ENCODE data around the gene NMNAT1.
"Not testable (repeated sequence)": the region's sequence is repeated elsewhere in the genome, so short reads cannot be mapped to it uniquely, and the experiment has no call there.

The NMNAT1 gene

GRCh38 chr1:9916452-9916851 lies 26.8 kb upstream of the NMNAT1 start:
- DNase-seq, result no peak
- intact Hi-C loops (cut with DNase I), result no loop called here

- intact Hi-C loops (cut with DNase I); DNase-seq: not testable (repeated sequence)
These were observed 25.8 kb upstream of the NMNAT1 start for GRCh38 chr1:9917495-9917894.

GRCh38 chr1:9917901-9918300 lies 25.4 kb upstream of the NMNAT1 start:
- intact Hi-C loops (cut with DNase I), result no loop called here
- DNase-seq, result no peak

- DNase-seq, result no peak
- intact Hi-C loops (cut with DNase I), result no loop called here
These were observed 22.7 kb upstream of the NMNAT1 start for GRCh38 chr1:9920606-9921005.

GRCh38 chr1:9922342-9922741 lies 20.9 kb upstream of the NMNAT1 start:
- no peak for DNase-seq
- intact Hi-C loops (cut with DNase I), result no loop called here

GRCh38 chr1:9927259-9927658 lies 16.0 kb upstream of the NMNAT1 start:
- DNase-seq, result no peak
- intact Hi-C loops (cut with DNase I), result no loop called here

- peak; percentile 13 to 88 (median 68) for DNase-seq
- intact Hi-C loops (cut with DNase I), result no loop called here
These were observed 13.6 kb upstream of the NMNAT1 start for GRCh38 chr1:9929431-9930385.

- intact Hi-C loops (cut with DNase I), result loop anchor here (2.0 to 10.0 kb wide), 3 partner anchors 32 to 210 kb away; partner anchors contain the start of gene CTNNBIP1
- DNase-seq, result peak in 9 of 42 donors; percentile 8 to 49 (median 21)
These were observed 806 bp upstream of the NMNAT1 start for GRCh38 chr1:9942399-9942938.

GRCh38 chr1:9946315-9946714 lies 3.0 kb downstream of the NMNAT1 start:
- no peak for DNase-seq
- intact Hi-C loops (cut with DNase I), result loop anchor here (5.0 to 10.0 kb wide), 2 partner anchors 72 to 86 kb away; partner anchors contain the start of gene UBE4B

- no peak for DNase-seq
- intact Hi-C loops (cut with DNase I), result no loop called here
These were observed 14.5 kb downstream of the NMNAT1 start for GRCh38 chr1:9957726-9958125.

GRCh38 chr1:9960011-9960410 lies 16.7 kb downstream of the NMNAT1 start:
- intact Hi-C loops (cut with DNase I), result no loop called here
- DNase-seq, result no peak

- DNase-seq, result no peak
- intact Hi-C loops (cut with DNase I), result no loop called here
These were observed 17.7 kb downstream of the NMNAT1 start for GRCh38 chr1:9960706-9961562.

GRCh38 chr1:9984253-9984652 lies 41.0 kb downstream of the NMNAT1 start:
- intact Hi-C loops (cut with DNase I), result no loop called here
- DNase-seq, result peak in 16 of 42 donors; percentile 16 to 66 (median 31)

GRCh38 chr1:9985001-9985400 lies 41.7 kb downstream of the NMNAT1 start:
- intact Hi-C loops (cut with DNase I), result no loop called here
- DNase-seq, result no peak

GRCh38 chr1:9989773-9990172 lies 46.5 kb downstream of the NMNAT1 start:
- intact Hi-C loops (cut with DNase I), result no loop called here
- no peak for DNase-seq

- intact Hi-C loops (cut with DNase I), result no loop called here
- no peak for DNase-seq
These were observed 47.7 kb downstream of the NMNAT1 start for GRCh38 chr1:9990944-9991343.

GRCh38 chr1:9992910-9993309 lies 49.6 kb downstream of the NMNAT1 start:
- no peak for DNase-seq
- intact Hi-C loops (cut with DNase I), result no loop called here

GRCh38 chr1:9993561-9994075 lies 50.3 kb downstream of the NMNAT1 start:
- intact Hi-C loops (cut with DNase I), result no loop called here
- no peak for DNase-seq
